ENCODE results near the gene OR6B1.
"Not testable (repeated sequence)": the region's sequence is repeated elsewhere in the genome, so short reads cannot be mapped to it uniquely, and the experiment has no call there.

Gene OR6B1

DNA sequence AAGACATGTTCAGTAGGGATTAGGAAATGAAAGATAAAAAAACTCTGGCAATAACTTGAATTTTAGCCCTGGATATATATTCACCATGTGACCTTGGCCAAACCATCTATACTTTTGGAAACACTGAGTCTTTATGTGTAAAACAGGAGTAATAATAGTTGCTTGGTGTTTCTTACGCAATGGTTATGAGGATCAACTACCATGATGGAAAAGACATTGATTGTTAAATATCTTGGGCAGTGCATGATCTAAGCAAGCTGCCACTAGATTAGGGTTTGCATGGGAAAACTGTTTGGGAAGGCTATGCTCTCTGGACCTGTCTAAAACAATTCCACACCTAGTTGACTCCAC is 6.5 kb downstream of the OR6B1 start:
- no peak for DNase-seq

DNA sequence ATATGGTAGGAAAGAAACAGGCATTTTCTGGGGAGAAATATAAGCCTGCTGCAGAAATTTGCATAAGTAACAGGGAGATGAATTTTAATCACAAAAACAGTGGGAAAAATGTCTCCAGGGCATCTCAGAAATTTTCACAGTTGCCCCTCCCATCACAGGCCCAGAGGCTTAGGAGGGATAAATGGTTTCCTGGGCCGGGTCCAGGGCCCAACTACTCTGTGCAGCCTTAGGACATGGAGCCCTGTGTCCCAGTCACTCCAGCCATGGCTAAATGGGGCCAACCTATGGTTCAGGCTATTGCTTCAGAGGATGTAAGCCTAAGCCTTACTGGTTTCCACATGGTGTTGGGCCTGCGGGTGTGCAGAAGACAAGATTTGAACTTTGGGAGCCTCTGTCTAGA is 9.2 kb downstream of the OR6B1 start:
- no peak for DNase-seq

DNA sequence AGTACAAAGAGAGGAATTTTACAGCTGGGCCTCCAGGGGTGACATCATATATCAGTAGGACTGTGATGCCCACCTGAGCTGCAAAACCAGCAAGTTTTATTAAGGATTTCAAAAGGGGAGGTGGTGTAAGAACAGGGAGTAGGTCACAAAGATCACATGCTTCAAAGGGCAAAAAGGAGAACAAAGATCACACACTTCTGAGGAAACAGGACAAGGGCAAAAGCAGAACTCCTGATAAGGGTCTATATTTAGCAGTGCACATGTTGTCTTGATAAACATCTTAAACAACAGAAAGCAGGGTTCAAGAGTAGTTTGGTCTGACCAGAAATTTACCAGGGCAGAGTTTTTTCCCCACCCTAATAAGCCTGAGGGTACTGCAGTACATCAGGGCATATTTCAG is 9.9 kb downstream of the OR6B1 start:
- not testable (repeated sequence) for DNase-seq

DNA sequence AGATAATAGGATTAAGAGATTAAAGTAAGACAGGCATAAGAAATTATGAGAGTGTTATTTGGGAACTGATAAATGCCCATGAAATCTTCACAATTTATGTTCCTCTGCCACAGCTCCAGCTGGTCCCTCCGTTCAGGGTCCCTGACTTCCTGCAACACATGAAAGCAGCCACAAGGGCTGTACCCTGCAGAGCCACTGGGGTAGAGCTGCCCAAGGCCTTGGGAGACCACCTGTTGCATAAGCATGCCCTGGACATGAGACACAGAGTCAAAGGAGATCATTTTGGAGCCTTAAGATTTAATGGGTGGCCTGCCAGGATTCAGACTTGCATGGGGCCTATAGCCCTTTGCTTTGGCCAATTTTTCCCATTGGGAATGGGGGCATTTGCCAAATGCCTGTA is 10.7 kb downstream of the OR6B1 start:
- not testable (repeated sequence) for DNase-seq

DNA sequence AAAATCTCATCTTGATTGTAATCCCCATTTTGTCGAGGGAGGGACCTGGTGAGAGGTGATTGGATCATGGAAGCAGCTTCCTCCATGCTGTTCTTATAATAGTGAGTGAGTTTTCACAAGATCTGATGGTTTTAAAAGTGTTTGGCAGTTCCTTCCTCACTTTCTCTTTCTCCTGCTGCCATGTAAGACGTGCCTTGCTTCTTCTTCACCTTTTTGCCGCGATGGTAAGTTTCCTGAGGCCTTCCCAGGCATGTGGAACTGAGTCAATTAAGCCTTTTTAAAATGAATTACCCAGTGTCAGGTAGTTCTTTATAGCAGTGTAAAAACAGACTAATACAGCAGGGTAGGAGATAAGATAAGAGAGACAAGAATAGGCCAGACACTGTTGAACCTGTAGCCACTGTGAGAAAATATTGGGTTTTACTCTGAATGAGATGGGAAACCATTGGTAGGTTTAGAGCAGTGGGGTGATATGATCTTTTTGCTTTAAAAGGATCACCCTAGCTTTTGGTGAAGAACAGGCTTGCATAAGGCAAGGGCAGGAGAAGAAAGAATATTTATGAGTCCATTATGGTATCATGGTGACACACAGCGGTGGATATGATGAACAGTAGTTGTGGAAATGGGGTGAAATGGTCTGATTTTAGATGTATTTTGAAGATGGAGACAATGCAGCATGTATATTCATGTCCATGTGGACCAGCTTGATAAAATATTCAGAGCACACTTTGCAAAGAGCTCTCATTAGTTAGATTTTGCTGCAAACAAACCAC is 11.5 kb downstream of the OR6B1 start:
- no peak for DNase-seq

DNA sequence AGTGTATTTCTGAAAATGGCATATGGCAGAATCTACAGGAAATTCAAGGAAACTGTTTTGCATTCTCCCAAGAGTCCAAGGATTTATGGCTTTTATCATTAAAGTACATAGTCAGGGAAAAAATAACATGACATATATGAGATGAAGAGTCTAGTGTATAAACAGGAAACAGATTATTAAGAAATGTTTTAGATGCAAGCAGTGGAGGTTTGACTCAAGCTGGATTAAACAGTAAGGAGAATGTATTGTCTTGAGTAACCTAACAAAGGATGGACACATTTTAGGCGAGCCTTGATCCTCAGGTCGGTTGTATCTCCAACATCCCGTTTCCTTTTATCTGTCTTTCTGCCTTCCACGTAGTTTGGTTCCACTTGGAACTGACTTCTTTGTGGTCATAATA is 17.9 kb downstream of the OR6B1 start:
- no peak for DNase-seq

DNA sequence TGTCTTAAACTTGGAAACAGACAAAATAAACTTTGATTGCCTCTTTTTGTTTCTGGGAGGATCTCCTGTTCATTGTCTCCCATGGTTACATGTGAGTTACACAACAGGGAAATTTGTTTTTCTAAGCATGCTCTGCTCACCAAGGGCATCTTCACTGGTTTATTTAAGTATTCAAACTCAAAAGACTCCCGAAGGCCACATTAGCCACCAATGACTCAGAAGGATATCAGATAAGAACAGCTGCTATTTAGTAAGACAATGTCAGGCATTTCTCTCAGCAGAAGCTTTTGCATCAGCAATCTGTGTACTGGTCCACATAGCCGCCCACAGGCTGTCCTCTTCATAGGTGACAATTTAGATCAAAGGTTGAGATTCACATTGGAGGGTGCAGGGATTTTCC is 19.3 kb downstream of the OR6B1 start:
- DNase-seq, result no peak

DNA sequence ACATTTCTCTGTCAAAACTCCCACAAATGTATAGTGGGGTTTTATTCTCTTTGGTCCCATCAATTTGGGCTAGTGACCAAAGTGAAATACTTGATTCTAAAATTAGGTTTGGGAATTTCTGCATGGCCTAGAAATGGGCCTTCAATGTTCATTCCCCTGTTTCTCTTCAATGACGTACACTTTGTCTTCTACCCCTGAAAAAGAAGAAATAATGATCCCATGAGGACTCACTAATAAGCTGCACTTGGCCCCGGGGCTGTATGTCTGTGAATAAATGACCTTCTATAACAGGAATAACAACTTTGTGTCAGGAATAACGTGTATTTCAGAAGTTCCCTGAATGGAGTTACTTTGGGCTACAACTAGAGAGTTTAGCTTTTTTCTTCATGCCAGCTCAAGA is 20.2 kb downstream of the OR6B1 start:
- no peak for DNase-seq

DNA sequence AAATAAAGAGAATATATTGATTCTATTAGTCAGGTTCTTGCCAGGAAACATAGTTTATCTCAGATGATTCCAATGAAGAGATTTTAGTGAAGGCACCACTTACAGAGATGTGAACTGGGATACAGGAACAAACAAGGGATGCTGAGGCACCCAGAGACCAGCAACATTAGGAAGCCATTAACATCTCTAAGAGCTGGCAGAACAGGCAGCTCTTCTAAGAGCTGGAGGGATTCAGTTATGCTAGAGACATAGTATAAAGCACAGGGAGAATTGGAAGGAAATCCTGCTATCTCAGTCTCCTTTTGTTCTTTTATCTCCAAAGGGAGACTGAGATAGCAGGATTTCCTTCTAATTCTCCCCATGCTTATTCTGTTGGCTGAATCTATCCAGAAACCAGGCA is 22.0 kb downstream of the OR6B1 start:
- no peak for DNase-seq

DNA sequence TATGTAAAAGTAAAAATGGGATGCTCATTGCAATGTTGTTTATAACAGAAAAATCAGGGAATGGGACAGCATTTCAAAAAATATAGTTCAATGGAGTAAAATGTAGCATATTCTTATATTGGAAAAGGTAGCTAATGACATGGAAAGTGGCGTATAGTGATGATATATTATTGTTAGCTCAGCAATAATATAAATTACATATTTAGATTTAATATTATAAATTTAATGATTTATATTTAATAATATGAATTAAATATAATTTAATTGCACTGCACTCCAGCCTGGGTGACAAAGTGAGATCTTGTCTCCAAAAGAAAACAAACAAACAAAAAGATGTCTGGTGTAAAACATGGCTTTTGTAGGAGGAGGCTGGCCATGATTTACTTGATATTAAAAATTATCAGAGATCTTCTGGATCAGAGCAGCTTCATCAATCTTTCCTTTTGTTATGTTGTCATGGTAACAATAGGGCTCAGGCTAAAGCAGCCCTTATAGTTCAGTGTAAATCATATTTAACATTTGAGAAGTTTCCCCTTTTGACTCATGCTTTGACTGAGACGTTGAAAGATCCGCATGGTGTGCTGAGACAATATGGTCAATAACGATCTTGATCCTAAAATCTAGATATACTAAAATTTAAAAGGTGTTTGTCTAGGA is 23.2 kb downstream of the OR6B1 start:
- no peak for DNase-seq

DNA sequence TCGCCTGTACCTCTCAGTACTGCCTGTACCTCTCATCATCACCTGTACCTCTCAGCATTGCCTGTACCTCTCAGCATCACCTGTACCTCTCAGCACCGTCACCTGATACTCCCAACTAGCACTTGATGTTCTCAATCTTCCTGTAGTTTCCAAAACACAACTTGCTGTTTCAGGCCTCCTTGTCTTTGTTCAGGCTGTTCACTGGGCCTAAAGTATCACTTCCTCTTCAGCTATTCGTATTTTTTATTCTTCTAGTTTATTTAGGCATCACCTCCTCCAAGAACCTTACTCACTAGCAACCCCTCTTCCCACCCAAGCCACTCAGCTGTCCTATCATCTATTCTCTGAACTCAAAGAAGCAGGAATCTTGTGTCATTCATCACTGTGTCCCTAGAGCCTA is 24.1 kb downstream of the OR6B1 start:
- peak; percentile 8 for DNase-seq

DNA sequence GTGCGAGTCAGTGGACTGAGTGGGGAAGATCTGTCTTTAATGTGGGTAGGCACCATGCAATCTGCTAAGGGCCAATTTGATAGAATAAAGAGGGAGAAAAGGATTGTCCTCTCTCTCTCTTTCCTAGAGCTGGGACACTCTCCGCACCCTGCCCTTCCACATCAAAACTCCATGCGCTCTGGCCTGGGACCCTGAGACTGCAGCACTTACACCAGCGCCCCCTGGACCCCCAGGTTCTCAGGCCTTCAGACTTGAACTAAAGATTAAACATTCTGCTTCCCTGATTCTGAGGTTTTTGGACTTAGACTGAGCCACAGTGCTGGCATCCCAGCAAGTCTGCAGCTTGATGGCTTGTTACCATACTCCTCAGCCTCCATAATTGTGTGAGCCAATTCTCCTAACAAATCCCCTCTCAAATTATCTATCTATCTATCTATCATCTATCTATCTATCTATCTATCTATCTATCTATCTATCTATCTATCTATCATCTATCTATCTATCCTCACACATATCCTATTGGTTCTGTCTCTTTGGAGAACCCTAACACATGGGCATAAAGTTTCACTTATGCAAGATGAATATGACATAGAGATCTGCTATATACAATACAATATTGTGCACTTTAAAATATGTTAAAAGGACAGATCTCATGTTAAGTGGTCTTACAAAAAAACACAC is 26.2 kb downstream of the OR6B1 start:
- DNase-seq, result no peak

DNA sequence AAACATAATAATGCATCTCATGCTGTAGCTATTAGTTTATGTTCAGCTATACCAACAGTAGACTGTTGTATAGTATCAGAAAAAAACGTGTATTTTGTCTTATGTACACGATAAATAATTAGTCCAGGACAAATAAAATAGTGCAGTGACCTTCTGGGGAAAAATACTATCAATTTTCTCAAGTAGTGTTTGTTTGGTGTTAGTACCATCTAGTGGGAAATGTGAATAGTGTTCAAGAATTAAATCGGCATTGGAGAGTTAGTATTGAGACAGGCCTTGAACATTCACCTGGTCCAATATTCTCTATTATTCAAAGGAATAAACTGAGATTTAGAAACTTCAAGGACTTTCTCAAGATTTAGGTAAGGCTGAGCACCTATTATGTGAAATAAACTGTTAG is 26.9 kb downstream of the OR6B1 start:
- DNase-seq, result no peak

DNA sequence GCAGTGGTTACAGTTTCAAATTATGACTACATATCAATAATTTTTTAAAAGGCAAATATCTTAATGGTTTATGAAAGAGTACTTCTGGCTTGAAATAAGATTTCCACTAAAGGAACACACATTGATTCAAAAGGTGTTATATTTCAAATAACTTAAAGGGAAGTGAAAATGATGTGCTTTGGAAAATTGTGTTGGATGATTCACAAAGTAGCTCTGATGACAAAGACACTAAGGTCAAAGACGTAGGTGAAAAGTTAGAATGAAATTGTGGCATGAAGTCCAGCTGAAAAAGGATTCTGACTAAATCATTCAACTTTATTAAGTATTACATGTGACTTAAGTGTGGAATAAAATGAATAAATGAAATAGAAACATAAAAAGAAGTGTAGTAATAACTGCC is 27.9 kb downstream of the OR6B1 start:
- DNase-seq, result no peak

DNA sequence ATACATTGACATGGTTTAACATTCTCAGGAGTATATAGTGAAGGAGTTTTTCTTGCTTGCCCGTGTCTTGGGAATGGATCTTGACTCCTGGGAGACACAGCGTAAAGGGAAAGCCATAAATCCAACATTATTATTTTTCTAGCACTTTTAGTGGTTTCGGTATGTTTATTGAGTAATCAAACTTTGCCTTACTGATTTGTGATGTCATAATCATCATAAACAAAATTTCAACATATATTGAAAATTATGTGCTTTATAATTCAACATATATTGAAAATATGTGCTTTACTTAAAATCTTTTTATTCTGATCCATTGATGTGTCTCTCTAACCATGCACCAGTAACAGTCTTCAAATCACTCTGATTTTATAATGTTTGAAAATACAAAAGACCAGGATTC is 28.4 kb downstream of the OR6B1 start:
- no peak for DNase-seq

DNA sequence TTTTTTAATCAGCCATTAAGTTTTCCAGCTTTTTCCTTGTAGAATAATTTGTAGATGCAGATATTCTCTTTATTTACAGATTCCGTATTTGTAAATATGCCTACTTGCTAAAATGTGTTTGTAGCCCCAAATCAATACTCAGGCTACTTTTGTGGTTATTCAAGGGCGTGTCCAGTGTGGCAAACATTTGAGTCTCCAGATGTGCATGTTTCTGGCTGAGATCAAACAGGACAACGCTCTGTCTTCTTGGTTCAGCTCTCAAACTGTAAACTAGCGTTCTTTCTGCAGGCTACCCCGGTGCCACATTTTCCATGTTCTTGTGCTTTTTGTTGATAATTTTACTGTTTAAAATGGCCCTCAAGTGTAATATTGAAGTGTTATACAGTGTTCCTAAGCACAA is 32.4 kb downstream of the OR6B1 start:
- no peak for DNase-seq

DNA sequence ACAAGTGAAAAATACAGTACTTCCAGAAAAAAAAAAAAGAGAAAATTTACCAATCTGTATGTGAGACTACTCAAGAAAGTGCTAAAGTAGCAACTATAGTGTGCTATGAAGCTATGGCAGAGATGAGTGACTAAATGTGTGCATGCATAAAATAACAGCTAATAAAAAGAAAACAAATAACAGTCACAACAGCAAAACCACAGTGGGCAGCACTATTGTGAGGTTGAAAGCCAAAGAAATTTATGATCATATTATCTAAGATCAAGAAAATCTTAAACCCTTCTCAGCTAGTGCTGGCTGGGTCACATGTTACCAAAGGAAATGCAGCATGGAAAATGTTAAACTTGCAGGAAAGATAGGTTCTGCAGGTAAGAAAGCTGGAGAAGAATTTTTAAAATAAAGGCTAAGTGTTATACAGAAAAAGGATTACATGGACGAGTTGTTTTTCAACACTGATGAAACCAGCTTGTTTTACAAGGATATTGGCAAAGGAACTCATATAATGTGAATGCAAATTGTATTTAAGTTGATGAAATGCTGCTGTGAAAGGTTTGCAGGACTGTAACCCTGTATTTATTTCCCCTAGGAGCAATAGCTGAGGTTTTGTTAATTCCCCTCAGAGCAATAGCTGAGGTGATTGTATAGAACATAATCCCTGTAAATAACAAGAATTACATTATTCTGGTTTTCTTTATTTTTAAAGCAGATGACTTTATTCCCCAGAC is 33.0 kb downstream of the OR6B1 start:
- no peak for DNase-seq

DNA sequence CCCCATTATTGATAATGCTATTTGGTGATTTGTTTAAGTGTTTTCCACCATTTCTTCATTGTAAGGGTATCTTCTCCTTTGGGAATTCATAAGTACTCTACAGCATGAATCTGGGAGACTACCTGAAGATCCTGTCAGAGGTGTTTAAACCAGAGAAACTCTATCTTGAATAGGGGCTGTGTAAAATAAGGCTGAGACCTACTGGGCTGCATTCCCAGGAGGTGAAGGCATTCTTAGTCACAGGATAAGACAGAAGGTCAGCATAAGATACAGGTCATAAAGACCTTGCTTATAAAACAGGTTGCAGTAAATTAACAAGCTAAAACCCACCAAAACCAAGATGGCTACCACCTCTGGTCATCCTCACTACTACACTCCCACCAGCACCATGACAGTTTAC is 35.3 kb downstream of the OR6B1 start:
- DNase-seq, result no peak

DNA sequence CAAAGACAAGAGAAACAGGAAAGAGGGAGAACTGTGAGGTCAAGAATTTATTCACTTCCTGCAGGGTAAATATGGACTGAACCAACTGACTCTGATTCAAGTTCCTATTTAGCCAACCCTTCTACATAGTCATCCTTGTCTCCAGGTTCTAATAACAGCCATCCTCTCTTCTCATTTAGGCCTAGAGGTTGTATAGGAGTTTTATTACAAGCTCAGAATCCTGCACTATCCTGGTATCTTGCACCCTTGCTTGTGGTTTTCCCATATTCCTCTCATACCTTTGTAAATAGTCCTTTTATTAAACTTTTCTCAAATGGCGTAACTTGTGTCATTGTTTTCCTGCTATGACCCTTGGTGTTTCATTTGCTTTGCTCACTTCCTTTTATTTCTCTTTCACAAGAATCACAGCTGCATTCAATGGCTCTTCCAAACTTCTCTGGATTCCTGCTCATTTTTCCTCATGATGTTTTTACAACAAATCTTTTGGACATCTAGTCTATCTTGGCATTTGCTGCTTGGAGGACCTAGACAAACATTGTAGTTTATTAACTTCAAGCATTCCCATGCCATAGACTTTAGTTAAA is 36.3 kb downstream of the OR6B1 start:
- no peak for DNase-seq

DNA sequence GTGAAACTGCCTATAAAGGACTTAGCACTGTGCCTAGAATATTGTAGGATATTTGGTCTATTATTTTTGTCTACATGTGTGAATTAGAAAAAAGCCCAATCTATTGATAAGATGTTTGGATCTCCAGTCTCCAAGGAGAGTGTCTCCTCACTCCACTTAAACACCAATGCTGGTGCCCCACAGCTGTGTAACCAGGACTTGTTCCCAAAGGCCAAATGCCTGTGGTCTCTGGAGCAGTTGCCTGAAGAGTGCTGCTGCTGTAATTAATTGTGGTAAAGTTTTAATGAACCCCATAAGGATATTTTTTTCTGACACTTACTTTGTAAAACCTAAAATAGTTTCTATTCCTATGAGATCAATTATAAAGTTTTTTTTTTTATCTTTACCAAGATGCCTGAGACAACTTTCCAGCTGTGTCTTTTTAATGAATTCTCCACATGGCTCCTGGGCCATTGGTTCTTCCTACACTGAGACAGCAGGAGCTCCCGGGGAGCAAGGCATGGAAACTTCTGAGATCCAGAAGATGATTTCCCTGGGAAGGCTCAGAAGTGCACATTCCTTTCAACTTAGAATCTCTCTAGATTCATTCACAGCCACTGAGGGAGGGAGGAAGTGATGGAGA is 37.4 kb downstream of the OR6B1 start:
- DNase-seq, result no peak

DNA sequence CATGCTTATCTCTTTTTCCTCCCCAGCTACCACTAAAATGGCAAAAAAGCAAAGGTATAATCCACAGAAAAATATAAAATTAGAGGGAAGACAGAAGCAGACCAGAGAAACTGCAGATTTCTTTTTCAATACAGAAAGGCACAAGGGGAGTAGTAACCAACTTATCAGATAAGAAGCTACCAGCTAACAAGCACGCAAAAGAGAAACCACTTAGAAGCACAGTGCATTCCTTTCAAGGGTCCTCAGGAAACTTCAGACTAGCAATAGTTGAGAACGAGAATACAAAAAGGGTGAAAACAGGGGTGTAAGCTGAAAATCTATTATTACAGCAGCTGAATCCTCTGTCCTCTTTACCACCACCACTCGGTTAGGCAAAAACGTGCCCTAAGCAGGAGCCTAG is 38.8 kb downstream of the OR6B1 start:
- DNase-seq, result no peak

DNA sequence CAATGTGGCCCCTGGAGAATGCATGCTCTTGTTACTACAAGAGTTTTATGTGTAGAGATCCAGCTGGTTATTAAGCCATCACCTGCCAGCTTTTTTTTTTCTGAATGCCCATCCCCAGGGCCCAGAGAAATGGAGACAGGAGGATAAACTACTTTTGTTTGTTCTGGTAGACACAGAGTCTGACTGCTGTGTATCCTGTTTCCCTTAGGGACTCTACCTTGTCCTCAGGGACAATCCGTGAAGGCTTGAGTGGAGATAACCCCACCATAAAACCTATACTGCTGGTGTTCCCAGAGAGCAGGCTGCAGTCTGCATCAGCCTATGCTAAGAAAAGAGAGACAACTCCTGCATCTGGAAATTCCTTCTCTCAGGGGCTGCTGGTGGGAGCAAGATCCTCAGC is 48.5 kb downstream of the OR6B1 start, which contains the start of gene OR2A5:
Gene OR2A5 (plus strand): TSS at position 301 of the 400 bp plus-strand sequence. CDS start 1,454 bp downstream, outside the sequence.
- DNase-seq, result no peak

DNA sequence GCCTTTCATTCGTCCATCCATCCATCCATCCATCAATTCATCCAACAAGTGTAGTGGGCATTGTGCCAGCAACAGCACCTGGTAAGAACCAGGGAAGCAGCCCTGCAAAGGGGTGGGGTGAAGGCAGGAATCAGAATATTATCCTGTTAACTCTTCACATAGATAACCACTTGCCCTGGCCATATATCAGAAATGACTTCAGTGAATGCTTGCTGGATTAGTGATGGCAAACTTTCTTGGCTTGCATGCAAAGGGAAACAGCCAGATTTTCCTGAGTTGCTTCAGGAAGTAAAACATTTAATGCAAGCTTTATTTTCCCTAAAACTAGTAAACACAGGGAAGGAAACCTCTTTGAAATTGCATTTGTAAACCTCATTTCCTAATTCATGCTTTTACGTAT is 49.4 kb downstream of the OR6B1 start:
- DNase-seq, result no peak
